ENCODE data around the gene TRIM46.
"Not testable (repeated sequence)": the region's sequence is repeated elsewhere in the genome, so short reads cannot be mapped to it uniquely, and the experiment has no call there.

TRIM46 gene

GRCh38 chr1:155232001-155232978 lies 58.6 kb downstream of the TRIM46 start:
- peak; percentile 16 for DNase-seq (ENCODE audit: low spot score)

- DNase-seq (ENCODE audit: low spot score): not testable (repeated sequence)
These were observed 59.9 kb downstream of the TRIM46 start for GRCh38 chr1:155233502-155233901.
